Keratinocyte (primary cell): ENCODE results near the gene KRT1.

Source experiments
- EZH2 ChIP-seq: IDR thresholded peaks from one replicate; pipeline ENCODE4 v1.6.1; 2012; ENCODE audit warnings: inconsistent platforms, mild to moderate bottlenecking, low read length, moderate library complexity
- TF ChIP-seq, protein P1 (sequence below), 3 experiments: IDR thresholded peaks in 1 of 3; conservative IDR thresholded peaks in 1 of 3; optimal IDR thresholded peaks in 1 of 3; 2 replicates in 2 of 3; 3 replicates in 1 of 3; pipeline versions ENCODE3 to v1.5.1; 2011; ENCODE audit warnings: low read length in 3 of 3, mild to moderate bottlenecking in 3 of 3, moderate library complexity in 2 of 3, control low read depth in 1 of 3, inconsistent platforms in 1 of 3; ENCODE audit not compliant: insufficient read depth in 2 of 3; ENCODE audit errors: extremely low read depth in 1 of 3

DNA sequence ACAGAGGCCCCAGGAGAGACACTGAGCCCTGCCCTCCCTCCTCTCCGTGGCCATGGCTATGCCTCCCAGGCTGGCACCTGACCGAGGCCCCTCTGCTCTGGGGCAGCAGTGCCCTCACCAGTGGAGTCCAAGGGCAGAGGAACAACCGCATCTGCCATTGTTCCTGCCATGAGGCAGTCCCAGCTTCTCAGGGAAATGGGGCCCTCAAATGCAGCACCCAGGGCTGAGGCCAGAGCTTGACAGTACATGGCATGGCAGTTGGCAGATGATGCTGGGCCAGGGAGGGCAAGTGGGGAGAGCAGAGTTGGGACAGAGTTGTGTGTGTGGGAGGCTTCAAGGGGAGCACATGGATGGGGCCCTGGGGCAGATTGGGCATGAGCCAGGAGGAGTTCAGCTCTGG is 44.2 kb upstream of the KRT1 start:
- TF ChIP-seq, protein P1, sequence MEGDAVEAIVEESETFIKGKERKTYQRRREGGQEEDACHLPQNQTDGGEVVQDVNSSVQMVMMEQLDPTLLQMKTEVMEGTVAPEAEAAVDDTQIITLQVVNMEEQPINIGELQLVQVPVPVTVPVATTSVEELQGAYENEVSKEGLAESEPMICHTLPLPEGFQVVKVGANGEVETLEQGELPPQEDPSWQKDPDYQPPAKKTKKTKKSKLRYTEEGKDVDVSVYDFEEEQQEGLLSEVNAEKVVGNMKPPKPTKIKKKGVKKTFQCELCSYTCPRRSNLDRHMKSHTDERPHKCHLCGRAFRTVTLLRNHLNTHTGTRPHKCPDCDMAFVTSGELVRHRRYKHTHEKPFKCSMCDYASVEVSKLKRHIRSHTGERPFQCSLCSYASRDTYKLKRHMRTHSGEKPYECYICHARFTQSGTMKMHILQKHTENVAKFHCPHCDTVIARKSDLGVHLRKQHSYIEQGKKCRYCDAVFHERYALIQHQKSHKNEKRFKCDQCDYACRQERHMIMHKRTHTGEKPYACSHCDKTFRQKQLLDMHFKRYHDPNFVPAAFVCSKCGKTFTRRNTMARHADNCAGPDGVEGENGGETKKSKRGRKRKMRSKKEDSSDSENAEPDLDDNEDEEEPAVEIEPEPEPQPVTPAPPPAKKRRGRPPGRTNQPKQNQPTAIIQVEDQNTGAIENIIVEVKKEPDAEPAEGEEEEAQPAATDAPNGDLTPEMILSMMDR (optimal IDR thresholded peaks at IDR 0.05 in 1 of 3, IDR thresholded peaks at IDR 0.05 in 1 of 3, conservative IDR thresholded peaks at IDR 0.05 in 1 of 3; ENCODE audit: extremely low read depth in 1 of 3, insufficient read depth in 2 of 3, low read length in 3 of 3), result no peak
- no peak for TF ChIP-seq EZH2
